ENCODE results near the gene FLOT1.
A peak's percentile ranks its signal among the peaks of the same experiment; 100 is the strongest.

Gene FLOT1

GRCh38 chr6:30689022-30689865 lies 53.2 kb downstream of the FLOT1 start:
- DNase-seq (ENCODE audit: extremely low spot score): no peak
- POLR2A ChIA-PET: interaction anchor here (1.4 to 6.3 kb wide), 3 partner anchors 15 to 33 kb away, joined by 4 to 101 read pairs (median 57); partner anchors contain the start of gene MDC1
- TF ChIP-seq FOXK2 (IDR thresholded peaks at IDR 0.05) (no peak), PKNOX1 (IDR thresholded peaks at IDR 0.05) (no peak), ARNT (IDR thresholded peaks at IDR 0.05) (no peak), NFRKB (IDR thresholded peaks at IDR 0.05) (no peak), BHLHE40 (IDR thresholded peaks at IDR 0.05; ENCODE audit: borderline replicate concordance) (no peak), SP1 (IDR thresholded peaks at IDR 0.05) (no peak), CTBP1 (IDR thresholded peaks at IDR 0.05; ENCODE audit: borderline replicate concordance) (no peak), TARDBP (IDR thresholded peaks at IDR 0.05) (no peak), FOXA1 (IDR thresholded peaks at IDR 0.05) (no peak), ELF4 (IDR thresholded peaks at IDR 0.05) (no peak)
- CTCF ChIA-PET: interaction anchor here (1.2 to 1.9 kb wide), 2 partner anchors 9 to 10 kb away, joined by 3 to 6 read pairs; no protein-coding TSS in a partner anchor

DNA sequence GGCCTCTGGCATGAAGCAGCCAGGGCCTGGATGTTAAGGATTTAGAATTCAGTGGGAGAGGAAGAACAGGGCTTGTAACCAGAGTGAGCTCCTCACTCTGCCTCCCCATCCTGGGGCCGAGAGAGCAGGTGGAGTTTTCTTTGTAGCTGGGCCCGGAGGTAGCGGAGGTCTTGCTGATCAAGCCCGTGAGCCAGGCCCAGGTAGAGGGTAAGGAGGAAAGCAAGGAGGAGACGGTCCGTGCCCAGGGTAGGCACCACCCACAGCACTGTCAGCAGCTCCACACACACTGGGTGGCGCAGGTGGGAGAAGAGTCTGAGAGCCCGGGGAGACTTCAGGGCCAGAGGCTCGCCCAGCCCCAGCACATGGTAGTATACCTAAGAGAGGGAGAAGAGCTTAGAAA lies 53.9 kb downstream of the FLOT1 start:
- TF ChIP-seq ZNF384 (IDR thresholded peaks at IDR 0.05): no peak
- TF ChIP-seq SP1 (IDR thresholded peaks at IDR 0.05): no peak
- no peak for TF ChIP-seq FOXK2 (IDR thresholded peaks at IDR 0.05)
- TF ChIP-seq SUZ12 (IDR thresholded peaks at IDR 0.05): no peak
- no peak for TF ChIP-seq PKNOX1 (IDR thresholded peaks at IDR 0.05)
- POLR2A ChIA-PET: interaction anchor here (1.4 to 6.3 kb wide), 4 partner anchors 16 to 34 kb away, joined by 4 to 101 read pairs (median 32); partner anchors contain the start of gene MDC1
- CTCF ChIA-PET: interaction anchor here (0.7 to 1.9 kb wide), 3 partner anchors 9 to 42 kb away, joined by 3 to 6 read pairs (median 4); no protein-coding TSS in a partner anchor
- DNase-seq (ENCODE audit: extremely low spot score): no peak

DNA sequence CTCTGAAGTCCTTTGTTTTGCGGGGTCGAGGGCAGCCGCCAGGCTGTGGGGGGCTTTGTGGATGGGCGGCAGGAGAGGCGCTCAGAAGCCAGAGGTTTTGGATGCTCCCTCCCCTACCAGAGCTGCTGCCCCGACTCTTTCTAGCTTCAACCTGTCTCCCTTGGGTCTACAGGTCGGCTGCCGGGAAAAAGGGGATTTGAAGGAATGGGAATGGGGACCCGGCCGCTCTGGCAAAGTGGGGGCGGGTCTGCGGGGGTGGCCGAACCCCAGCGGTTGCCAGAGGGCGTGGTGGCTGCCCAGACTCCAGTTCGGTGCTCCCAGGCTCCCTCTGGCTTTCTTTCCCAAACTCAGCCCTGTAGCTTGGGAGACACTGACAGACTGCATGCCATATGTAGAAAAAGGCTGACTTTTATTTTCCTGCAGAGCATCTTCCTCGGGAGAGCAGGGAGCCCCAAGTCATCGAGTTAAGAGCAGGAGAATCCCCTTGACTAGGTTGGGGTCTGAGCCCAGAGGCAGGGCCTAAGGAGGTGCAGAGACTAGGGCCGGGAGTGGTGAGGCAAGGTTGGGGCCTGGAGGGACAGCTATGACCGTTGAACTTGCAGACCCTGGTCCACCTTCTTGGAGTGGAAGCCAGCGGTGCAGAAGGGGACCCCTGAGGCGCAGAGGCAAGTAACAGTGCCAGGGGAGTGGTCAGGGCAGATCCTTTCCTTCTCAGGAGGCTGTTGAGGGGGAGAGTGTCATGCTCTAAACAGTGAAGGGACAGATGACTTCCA lies 54.6 kb downstream of the FLOT1 start:
- POLR2A ChIA-PET: interaction anchor here (1.1 to 6.3 kb wide), 7 partner anchors 9 to 34 kb away, joined by 3 to 101 read pairs (median 5); partner anchors contain the start of genes DHX16 and MDC1
- CTCF ChIA-PET: interaction anchor here (0.7 to 1.9 kb wide), 3 partner anchors 9 to 43 kb away, joined by 3 to 6 read pairs (median 4); no protein-coding TSS in a partner anchor
- DNase-seq (ENCODE audit: extremely low spot score): no peak
- TF ChIP-seq TARDBP (IDR thresholded peaks at IDR 0.05) (no peak), NFRKB (IDR thresholded peaks at IDR 0.05) (no peak), ZNF384 (IDR thresholded peaks at IDR 0.05) (no peak), FOXK2 (IDR thresholded peaks at IDR 0.05) (no peak), HDGF (IDR thresholded peaks at IDR 0.05; ENCODE audit: borderline replicate concordance) (0 out of 2 replicates have a peak, but pooled peaks have one; percentile 24), SP1 (IDR thresholded peaks at IDR 0.05) (no peak), PKNOX1 (IDR thresholded peaks at IDR 0.05) (no peak)

DNA sequence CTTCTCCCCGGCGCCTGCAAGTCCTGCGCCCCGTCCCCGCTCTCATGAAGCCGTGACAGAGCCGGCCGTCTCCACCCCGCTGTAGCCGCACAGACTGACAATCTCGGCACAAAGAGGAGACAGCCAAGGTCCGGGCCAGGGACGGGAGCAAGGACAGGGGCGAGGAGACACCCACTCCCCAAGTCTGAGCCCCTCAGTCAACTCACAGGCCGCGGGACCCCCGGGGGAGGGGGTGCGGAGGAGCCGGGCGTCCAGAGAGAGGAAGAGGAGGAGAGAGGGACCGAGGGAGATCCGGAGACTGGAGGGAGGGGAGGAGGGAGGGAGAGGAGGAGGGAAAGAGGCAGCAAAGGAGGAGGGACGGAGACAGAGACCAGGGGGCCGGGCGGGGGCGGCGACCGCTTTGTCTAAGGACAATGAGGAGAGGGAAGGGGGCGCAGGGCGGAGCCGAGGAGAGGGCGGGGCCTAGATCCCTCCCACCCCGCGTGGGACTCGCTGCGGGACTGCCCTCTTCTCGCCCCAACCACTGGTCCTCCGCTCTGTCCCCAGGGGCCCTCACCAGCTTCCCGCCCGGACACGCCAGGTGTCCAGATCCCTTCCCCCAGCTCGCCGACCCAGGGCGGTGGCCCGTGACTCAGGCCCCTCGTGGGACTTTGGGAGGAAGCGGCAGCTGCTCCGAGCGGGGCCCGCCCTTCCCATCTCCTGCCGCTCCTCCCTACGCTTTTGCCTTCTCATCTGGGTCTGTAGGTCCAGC lies 55.4 kb downstream of the FLOT1 start:
- CTCF ChIA-PET: interaction anchor here (0.5 to 1.9 kb wide), 3 partner anchors 8 to 44 kb away, joined by 3 to 6 read pairs (median 3); no protein-coding TSS in a partner anchor
- TF ChIP-seq SUZ12 (IDR thresholded peaks at IDR 0.05) (no peak), FOXM1 (IDR thresholded peaks at IDR 0.05; ENCODE audit: borderline replicate concordance) (no peak), FOXK2 (IDR thresholded peaks at IDR 0.05) (no peak), FOXA1 (IDR thresholded peaks at IDR 0.05) (no peak), PKNOX1 (IDR thresholded peaks at IDR 0.05) (peak; percentile 53; the same call in 1 of the 2 replicates), TARDBP (IDR thresholded peaks at IDR 0.05) (peak; percentile 69), ZNF384 (IDR thresholded peaks at IDR 0.05) (no peak), LEF1 (IDR thresholded peaks at IDR 0.05; ENCODE audit: borderline replicate concordance) (no peak), CTBP1 (IDR thresholded peaks at IDR 0.05; ENCODE audit: borderline replicate concordance) (no peak), BHLHE40 (IDR thresholded peaks at IDR 0.05; ENCODE audit: borderline replicate concordance) (no peak), NFRKB (IDR thresholded peaks at IDR 0.05) (no peak), ARNT (IDR thresholded peaks at IDR 0.05) (no peak), HDGF (IDR thresholded peaks at IDR 0.05; ENCODE audit: borderline replicate concordance) (no peak), L3MBTL2 (conservative IDR thresholded peaks at IDR 0.05) (0 out of 2 replicates have a peak, but pooled peaks have one; percentile 31)
- peak; percentile 54 for DNase-seq (ENCODE audit: extremely low spot score)
- POLR2A ChIA-PET: interaction anchor here (1.1 to 6.3 kb wide), 6 partner anchors 8 to 35 kb away, joined by 3 to 101 read pairs (median 6); partner anchors contain the start of genes DHX16 and MDC1

All from HEK293T (cell line).